Bone marrow (tissue), 2 donors: ENCODE data around the gene WDR43.
A peak's percentile ranks its signal among the peaks of the same experiment; 100 is the strongest.

Source experiments
- DNase-seq, 2 donors: peaks; one replicate each; lab custom pipeline; 2025; lab: John Stamatoyannopoulos, UW

The WDR43 gene

DNA sequence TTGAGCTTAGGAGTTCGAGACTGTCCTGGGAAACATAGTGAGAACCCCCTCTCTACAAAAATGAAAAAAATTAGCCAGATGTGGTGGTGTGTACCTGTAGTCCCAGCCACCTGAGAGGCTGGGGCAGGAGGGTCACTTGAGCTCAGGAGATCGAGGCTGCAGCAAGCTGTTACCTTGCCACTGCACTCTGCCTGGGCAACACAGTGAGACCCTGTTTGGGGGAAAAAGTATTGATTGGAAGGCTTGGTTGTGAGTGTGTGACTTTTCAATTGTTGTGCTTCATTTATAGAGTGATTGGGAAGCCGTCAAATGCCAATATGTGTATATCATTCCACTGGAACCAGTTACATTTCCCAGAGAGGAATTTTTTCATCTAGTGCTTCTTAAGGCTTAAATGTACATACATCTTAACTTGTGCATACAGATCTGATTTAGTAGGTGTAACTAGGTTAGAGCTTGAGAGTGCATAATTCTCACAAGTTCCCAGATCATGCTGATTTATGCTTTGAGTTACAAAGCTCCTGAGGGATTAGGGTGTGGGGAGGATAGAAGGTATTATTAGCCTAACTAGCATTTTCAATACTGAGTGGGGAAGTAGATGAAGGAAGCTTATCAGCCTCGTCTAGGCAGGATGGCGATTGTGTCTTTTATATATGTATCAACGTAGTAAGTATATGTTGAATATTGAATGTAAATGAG, 15.3 kb downstream of the WDR43 start:
- no peak for DNase-seq

DNA sequence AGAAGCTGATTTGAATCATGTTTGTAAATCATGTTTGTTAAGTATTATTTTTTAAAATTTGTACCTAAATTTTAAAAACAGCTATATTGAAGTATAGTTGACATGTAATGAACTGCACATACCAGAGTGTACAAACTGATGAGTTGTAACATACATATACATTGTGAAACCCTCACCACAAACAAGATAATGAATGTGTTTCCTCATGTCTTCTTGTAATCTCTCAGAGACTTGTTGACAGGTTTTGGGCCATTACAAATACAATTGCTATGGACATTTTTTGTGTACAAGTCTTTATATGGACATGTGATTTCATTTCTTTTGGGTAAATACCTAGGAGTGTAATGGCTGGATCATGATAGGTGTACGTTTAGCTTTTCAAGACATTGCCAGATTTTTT, 21.5 kb downstream of the WDR43 start:
- DNase-seq: no peak

DNA sequence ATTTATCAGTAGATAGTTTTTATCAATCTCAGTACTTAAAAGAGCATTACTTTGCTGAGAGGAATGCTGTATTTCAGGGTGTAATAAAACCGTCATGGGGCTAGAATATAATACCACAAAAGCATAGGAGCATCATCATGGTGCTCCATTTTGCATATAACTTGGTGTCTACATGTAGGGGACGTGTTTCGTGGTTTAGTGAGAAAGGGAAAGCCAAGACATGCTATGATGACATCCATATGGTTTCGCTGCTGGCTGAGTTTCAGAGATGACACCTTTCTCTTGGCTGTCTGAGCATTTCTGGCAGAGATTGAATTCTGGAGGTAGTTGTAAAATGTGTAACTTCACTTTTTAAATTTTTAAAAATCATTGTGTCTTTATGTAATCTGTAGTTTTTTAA, 32.4 kb downstream of the WDR43 start:
- no peak for DNase-seq

DNA sequence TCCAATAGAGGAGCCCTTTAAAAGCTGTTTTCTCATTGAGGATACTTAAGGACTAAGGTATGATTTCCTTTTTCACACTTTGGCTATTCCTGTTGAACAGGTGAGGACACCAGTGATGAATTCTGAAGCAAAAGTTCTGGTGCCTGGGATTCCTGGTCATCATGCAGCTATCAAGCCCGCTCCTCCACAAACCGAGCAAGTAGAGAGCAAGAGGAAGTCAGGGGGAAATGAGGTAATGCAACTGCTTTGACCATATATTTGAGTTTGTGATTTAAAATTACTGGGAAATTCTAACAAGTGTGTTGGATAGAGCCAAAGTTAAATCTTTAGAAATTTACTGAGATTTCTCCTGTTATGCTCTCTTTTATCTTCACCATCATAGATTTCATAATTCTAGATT, 33.0 kb downstream of the WDR43 start:
- no peak for DNase-seq

DNA sequence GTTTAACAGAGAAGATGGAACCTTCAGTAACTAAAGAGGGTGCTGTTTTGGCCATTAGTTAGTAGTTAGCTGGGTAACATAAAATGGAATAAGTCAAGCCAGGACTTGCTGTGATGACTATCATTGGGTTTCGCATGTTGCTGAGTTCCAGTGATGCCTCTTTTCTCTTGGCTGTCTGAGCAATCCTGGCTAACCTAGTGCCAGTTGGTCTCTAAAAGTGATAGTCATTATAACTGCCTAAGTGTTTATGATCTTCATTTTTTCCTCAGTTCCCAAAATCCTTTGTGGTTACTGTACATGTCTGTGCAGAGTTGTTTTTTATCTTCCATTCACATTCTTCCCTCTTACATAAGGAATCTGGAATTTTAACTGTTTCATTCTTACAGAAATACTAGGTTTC, 33.4 kb downstream of the WDR43 start:
- DNase-seq: no peak

DNA sequence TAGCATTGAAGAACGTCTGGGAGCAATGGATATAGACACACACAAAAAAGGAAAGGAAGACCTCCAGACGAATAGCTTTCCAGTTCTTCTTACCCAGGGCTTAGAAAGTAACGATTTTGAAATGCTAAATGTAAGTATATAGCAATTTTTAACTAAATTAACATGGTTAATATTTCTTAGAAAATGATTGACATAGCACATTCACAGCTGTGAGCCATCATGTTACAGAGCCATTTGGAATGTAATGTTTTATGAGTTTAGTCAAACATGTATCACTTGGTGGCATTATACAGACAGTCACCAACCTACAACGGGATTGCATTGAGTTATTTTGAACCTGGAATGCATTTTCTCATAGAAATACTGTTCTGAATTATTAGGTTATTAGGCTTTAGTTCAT, 35.1 kb downstream of the WDR43 start:
- no peak for DNase-seq

DNA sequence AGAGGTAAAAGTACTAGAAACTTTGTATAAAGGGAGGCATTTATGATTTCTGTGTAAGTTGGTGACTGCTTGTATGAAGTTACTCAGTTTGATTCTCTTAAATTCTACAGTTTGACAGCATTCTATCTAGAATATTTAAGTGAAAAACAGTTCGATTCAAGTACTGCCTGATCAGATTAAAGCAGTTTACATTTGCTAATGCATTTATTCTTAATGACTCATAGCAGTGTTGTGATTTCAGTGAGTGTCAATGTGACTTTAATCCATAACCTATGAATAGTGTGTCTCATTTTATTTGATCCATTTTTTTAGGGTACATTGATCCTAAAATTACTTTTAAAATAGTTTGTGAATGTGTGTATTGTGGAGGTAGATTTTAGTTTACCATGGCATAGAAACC, 35.7 kb downstream of the WDR43 start:
- no peak for DNase-seq

DNA sequence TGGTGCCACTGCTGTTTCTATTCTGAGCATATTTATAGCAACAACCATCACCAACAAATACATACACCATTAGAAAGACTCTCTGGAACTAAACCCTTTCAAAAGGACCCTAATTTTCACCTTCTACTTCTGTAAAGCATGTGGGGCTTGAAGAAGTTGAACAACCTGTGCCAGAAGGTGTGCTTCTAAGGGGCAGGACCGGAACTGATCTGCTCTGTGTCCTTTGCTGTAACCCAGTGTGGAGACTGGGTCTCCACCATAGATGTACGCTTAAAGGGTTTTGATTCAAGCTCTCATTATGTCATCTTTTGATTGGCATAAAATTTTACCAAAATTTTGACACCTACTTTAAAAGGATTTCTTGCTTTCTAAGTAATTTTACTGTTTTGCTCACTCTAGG, 40.3 kb downstream of the WDR43 start:
- no peak for DNase-seq

DNA sequence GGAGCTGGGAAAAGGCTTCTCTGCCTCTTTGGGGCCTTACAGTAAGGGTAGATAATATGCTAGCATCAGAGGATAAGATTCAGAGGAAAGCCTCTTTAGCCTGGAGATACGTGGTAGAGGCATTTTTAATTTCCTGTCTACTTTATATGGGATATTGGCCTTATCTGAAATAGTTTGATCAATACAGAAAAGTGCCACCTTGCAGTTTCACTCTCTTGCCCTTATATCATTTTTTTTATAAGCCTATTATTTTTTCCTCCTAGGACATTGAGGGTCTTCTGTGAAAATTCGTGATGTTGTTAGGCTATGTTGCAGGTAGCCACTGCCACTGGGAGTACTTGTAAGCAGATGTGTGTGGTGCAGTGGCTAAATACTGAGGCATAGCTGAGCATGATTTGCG, 46.5 kb downstream of the WDR43 start:
- DNase-seq: no peak

DNA sequence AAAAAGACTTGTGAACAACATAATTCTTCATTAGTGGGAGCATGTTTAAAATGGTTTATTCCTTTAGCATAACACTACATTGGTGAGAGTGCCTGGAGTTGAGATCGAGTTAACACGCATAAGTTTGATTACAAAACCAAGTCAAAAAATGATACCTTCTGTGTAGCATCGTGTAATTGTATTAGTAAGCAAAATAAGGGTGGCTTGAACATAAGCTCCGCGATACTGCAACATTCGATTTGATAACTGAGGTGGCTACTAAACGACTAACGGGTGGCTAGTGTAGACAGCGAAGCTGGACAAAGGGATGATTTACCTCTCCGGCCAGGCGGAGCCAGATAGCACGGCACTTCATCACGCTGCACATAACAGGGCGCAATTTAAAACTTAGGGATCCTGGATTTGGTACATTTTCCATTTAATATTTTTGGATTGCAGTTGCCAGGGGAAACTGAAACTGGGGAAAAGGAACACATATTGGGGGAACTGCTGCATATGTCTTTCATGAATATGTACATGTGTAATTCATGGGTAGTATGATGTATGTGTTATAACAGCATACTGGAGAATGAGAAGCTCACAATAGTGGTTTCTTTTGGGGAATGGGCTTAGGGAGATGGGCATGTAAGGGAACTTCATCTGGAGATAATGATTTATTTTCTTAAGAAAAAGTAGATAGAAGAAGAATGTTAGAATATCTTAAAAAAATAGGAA, 50.2 kb downstream of the WDR43 start:
- DNase-seq: no peak

DNA sequence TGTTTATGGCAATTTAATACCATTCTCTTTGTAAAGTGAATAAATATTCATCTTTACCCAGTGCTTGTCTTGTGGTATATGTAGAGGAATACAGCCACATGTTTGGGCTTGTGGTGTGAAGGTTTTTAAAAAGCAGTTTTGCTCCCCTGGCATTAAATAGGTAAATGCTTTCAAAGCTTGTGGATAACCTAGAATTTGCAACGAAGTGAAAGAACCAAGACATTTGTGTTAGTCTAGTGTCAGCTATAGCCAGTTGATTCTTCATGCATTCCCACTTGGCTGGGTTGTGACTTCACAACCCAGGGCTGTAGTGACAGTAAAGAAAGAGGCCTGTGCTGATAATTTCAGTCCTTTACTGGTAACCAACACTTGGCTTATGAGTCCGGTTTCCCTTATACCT, 53.7 kb downstream of the WDR43 start:
- DNase-seq: no peak

DNA sequence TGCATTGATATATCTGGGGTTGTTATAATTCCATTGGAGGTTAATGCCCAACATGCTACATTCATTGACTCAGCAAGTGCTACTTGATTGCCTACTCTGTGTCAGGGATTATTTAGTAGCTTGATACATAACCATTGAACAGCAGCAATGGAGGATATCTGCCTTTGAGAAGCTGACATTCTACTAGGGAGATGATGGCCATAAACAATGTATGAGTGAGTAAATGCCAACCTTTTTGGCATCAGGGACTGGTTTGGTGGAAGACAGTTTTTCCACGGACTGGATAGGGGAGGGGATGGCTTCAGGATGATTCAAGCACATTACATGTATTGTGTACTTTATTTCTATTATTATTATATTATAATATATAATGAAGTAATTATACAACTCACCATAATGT, 54.7 kb downstream of the WDR43 start:
- no peak for DNase-seq

DNA sequence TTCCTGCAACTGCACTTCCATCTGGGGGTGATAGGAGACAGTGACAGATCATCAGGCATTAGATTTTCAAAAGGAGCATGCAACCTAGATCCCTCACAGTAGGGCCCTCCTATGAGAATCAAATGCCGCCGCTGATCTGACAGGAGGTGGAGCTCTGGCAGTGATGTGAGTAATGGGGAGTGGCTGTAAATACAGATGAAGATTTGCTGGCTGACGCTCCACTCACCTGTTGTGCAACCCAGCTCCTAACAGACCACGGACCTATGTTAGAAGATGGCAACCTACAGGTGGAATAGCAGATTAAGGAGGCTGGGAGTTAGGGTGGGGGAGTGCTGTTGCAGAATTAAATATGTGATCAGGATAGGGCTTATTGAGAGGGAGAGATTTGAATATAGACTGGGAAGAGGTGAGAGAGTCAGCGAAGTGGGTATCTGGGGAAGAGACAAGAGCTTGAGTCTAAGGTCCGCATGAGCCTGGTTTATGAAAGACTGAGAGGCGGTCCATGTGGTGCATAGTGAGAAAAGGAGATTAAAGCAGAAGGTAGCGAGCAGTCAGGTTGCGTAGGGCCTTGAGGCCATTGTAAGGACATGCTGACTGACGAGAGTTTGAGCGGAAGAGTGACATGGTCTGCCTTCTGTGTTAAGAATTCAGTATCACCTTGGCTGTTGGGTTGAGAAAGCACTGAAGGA, 55.3 kb downstream of the WDR43 start:
- DNase-seq: no peak

DNA sequence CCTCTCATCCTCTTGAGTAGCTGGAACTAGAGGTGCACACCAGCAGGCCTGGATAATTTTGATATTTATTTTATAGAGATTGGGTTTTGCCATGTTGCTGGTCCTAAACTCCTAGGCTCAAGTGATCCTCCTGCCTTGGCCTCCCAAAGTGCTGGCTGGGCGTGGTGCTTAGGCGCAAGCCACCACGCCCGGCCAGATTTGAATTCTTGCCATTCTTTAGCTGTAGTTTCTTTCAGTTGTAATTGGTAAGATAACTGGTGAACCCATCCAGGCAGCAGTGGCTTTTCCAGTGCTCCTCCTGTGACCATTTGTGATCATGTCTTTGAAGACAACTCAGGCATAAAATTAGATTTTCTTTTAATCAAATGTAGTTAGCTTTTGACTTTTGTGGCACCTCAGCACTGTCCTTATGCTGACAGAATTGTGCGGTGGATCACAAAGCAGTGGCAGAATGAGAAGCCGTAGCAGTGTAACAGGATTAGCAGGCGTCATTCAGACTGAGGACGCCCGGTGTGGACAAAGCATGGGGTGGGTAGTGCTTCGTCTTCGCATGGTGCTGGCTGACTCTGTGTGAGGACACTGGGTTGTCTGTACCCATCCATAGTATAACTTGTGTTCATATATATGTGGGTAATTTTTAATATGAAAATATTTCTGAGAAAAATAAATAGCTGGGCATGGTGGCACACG, 56.6 kb downstream of the WDR43 start:
- DNase-seq: no peak

DNA sequence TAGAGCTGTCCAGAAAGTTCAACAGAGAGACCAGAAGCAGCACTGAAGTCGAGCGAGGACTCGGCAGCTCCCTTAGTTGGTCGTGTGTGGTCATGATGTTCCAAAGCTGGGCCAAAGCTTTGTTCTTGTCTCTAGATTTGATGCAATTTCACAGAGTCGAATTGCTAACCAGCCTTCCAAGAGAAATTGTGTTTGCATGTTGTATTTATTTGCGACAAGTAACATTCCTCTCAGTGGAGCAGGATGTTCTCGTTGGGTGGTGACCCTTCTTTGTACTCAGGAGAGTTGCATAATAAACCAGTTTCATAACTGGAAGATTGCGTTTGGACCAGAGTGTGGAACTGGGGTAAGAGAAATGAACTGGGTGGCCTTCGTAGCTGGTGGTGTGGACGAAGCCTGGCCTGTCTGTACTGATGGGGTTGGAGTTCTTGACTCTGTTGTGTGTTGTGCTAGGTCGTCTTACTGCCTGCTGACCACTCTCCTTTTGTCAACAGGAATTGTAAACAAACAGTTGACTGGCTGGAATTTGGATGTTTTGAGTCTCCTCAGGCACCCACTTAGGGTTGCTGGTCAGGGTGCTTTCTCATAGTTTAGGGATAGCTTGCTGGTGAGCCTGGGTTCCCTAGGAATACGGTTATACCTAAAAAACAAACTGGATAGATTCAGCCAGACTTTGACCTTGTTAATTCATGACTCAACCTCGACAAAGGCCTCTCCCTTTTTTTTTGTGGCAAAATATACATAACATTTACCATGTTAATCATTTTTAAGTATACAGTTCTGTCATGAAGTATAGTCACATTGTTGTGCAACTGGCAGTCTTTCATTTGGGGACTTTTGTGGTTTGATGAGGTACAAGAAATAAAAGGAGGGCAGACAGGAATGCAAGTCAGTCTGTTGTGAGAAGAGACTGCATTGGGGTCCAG, 57.7 kb downstream of the WDR43 start:
- DNase-seq: peak; percentile 9 to 90

DNA sequence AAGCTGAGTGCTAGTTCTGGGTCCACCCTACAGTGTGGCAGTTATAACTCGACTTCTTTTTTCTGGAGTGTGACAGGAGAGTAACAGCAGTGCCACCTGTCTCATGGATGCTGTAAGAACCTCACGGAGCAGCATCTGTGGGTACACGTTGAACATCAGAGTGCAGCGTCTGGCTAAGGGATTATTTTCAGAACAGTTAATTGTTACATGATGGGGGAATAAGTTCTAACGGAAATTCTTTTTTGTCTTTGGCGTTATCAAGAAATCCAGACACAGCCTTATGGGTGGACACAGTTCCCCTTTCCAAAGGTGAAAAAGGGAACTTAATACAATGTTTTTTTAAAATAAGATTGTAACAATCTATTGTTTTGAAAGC, 58.4 kb downstream of the WDR43 start:
- DNase-seq: peak; percentile 28 to 90

DNA sequence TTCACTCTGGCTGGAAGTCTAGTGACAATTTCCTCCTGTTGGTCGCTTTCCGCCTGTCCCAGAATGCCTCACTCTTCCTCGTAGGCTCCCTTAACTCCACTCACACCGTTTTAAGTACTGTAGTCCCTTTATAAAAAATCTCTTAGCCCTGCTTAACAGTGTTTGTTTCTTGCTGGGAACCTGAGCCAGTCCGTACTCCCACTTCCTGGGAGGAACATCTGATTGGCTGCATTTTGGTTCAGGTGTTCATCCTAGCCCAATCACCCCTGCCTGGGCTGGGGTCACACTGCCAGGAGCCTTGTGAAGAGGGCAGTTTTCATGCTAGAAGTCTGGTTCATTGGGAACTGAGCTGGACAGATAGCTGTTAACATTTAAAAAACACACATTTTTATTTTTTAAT, 61.0 kb downstream of the WDR43 start:
- no peak for DNase-seq

DNA sequence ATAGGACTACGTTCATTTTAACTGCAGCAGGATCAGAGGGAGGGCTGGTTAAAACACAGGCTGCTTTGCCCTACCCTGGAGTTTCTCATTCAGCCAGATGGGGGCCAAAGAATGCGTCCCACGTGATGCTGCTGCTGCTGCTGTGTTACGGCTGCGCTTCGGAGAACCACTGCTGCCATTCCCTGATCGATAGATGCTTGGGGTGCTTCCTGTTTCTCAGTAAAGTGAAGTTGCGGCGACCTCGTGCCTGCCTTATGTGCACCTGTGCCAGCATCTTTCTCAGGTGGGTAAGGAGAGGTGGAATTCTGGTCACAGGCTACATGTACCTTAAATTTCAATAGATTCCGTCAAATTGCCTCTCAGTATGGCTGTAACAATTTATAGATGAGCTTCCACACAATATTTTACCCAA, 62.0 kb downstream of the WDR43 start:
- DNase-seq: peak in 1 of 2 donors; percentile 40

DNA sequence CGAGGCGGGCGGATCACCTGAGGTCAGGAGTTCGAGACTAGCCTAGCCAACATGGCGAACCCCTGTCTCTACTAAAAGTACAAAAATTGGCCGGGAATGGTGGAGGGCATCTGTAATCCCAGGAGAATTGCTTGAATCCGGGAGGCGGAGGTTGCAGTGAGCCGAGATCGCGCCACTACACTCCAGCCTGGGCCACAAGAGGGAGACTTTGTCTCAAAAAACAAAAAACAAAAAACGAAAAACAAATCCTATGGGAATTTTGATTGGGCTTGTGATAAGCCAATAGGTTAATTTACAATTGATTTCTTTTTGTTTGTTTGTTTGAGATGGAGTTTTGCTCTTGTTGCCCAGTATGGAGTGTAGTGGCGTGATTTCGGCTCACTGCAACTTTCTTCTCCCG, 62.4 kb downstream of the WDR43 start:
- no peak for DNase-seq

DNA sequence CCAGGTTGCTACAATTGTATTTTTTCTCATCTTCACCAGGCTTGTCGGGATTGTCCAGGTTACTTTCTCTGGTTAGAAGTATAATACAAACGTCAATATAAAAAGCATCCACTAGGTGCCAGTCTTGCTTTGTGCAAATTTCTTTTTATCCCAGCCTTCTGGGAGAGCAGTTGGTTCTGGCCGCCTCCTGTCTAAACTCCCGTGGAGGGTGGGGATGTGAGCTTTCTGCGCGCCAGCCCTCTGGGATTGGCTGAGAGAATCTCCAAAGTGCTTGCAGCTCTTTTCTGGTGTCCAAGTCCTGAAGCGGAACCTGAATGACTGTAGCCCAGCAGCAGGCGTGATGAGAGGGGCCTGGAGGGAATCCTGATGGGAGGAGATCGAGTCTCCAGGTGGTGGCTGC, 64.2 kb downstream of the WDR43 start:
- DNase-seq: peak; percentile 10 to 66

DNA sequence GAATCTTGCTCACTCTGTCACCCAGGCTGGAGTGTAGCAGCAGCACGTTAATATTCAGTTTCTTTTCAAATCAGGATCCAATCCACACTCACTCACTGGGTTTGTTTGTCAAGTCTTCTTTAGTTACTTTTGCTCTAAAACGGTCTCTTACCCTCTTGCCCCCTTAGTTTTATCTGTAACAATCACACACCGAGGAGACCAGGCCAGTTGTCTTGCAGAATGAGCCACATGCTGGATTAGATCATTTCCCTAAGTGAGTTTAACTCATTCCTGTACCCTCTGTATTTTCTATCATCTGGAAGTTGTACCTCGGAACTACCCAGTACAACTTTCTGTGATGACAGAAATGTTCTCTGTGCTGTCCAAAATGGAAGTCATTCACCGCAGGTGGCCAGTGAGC, 65.9 kb downstream of the WDR43 start:
- DNase-seq: no peak

DNA sequence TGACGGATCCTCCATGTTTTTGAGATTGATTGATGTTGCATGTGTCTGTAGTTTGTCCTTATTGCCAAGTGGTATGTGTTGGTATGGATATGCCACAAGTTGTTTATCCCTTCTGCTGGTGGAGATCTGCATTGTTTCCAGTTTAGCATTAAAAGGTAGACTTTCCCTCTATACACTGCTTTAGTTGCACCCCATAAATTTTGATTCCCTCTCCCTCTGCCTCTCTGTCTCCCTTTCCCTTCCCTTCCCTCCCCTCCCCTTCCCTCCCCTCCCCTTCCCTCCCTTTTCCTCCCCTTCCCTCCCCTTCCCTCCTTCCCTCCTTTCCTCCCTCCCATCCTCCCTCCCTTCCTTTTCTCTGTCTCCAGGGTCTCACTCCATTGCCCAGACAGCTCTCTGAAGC, 68.0 kb downstream of the WDR43 start:
- DNase-seq: no peak
